Activated CD4-positive, alpha-beta T cell treated with anti-CD3 and anti-CD28 coated beads, Interleukin-2, Interleukin-6, amounts not matched to agents 100 ng/mL and 50 ng/mL, durations not matched to agents 16 hours and 8 hours (primary cell): ENCODE results near the gene ZNF888.
"Not testable (repeated sequence)": the region's sequence is repeated elsewhere in the genome, so short reads cannot be mapped to it uniquely, and the experiment has no call there.

ENCODE experiments used
- DNase-seq: peaks from one replicate; pipeline ENCODE4 v3.0.0-alpha.2; 2020

ZNF888 gene

GRCh38 chr19:52922841-52923777 lies at the start of gene ZNF888:
TSS of gene ZNF888 (minus strand) at chr19:52923428. CDS start at chr19:52917873, 5,555 bp downstream.
- peak; percentile 69 for DNase-seq

- no peak for DNase-seq
Observed at GRCh38 chr19:52967772-52968171, 44.5 kb upstream of the ZNF888 start.

- DNase-seq = no peak
Observed at GRCh38 chr19:52963247-52963618, 40.0 kb upstream of the ZNF888 start.

GRCh38 chr19:52962394-52963246 lies 39.4 kb upstream of the ZNF888 start, which contains the start of gene ZNF816:
TSS of gene ZNF816 (minus strand) at chr19:52962881. CDS start at chr19:52956089, 6,792 bp downstream.
- DNase-seq = peak; percentile 96

GRCh38 chr19:52961981-52962380 lies 38.8 kb upstream of the ZNF888 start:
- no peak for DNase-seq

- no peak for DNase-seq
Observed at GRCh38 chr19:52959613-52960295, 36.5 kb upstream of the ZNF888 start.

GRCh38 chr19:52957591-52957990 lies 34.4 kb upstream of the ZNF888 start:
- no peak for DNase-seq

DNA sequence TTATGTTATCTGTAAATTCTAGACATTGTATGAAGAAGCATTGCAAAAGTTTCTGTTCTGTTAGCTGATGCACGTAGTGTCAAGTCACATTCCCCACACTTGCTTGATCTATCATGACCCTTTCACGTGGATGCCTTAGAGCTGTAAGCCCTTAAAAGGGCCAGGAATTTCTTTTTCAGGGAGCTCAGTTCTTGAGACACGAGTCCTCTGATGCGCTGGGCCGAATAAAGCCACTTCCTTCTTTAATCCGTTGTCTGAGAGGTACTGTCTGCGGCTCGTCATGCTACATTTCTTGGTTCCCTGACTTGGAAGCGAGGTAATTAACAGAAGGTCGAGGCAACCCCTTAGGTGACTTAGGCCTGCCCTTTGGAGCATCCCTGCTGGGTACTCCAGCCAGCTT lies 33.7 kb upstream of the ZNF888 start:
- DNase-seq = no peak

DNA sequence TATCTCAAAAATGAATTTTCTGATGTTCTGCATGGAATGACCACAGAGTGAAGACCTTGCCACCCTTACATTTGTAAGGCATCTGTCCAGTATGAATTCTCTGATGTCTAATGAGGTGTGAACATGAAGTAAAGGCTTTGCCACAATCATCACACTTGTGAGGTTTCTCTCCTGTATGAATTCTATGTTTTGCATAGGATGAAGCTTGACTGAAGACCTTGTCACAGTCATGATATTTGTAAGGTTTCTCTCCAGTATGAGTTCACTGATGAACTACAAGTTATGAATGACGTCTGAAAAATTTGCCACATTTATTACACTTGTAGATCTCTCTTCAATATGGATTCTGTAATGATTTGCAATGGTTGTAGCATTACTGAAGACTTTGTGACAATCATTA lies 26.2 kb upstream of the ZNF888 start:
- DNase-seq = no peak

- DNase-seq = no peak
Observed at GRCh38 chr19:52948025-52948770, 25.0 kb upstream of the ZNF888 start.

- no peak for DNase-seq
Observed at GRCh38 chr19:52946322-52947310, 23.4 kb upstream of the ZNF888 start.

GRCh38 chr19:52945652-52946321 lies 22.6 kb upstream of the ZNF888 start:
- DNase-seq = no peak

DNA sequence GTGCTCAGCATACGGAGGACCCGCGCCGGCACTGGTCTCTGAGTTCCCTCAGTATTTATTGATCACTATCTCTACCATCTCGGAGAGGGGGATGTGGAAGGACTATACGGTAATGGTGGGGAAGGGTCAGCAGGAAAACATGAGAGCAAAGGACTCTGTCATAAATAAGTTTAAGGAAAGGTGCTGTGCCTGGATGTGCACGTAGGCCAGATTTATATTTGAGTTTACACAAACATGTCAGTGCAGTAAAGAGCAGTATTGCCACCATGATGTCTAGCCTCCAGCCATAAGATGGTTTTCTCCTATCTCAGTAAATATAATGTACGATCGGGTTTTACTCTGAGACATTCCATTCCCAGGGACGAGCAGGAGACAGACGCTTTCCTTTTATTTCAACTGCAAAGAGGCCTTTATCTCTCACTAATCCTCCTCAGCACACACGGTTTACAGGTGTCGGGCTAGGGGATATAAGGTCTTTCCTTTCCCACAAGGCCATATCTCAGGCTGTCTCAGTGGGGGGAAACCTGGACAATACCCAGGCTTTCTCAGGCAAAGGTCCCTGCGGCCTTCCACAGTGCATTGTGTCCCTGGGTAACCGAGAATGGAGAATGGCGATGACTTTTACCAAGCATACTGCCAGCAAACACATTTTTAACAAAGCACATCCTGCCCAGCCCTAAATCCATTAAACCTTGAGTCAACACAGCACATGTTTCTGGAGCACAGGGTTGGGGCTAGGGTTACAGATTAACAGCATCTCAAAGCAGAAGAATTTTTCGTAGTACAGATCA lies 21.7 kb upstream of the ZNF888 start:
- DNase-seq = not testable (repeated sequence)

GRCh38 chr19:52943884-52944643 lies 20.8 kb upstream of the ZNF888 start:
- DNase-seq = no peak

- no peak for DNase-seq
Observed at GRCh38 chr19:52943134-52943883, 20.1 kb upstream of the ZNF888 start.

DNA sequence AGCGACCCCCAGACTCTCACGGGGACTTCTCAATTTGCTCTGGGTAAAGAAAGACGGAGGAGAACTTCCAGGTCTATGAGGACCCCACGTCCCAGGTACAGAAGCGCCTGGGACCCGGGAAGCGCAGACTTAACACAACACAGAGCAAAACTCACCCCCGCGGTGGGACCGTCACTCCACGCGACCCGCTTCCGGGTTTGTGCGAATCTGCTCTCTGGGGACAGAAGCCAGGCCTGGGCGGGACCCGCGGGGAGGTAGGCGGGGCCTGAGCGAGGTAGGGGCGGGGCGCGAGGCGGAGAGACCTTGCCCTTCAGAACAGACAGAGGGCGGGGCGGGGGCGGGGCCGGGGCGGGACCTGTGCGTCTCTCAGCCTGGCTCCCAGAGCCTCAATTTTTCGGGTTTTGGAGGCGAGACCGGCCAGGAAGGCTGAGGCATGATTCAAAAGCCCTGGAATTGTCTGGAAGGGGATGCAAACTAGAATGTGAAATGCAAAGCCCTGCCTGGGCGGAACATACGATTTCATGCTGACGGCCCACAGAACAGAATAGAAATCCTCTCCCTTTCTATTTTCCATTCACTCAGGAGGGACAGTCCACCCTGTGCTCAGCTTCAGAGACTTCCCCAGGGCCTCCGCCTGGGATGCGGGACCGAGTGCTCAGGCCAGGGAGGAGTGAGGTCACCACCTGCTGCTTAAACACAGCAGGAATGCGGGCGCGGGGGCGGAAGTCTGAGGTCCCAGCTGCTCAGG lies 19.3 kb upstream of the ZNF888 start:
- peak; percentile 86 for DNase-seq

DNA sequence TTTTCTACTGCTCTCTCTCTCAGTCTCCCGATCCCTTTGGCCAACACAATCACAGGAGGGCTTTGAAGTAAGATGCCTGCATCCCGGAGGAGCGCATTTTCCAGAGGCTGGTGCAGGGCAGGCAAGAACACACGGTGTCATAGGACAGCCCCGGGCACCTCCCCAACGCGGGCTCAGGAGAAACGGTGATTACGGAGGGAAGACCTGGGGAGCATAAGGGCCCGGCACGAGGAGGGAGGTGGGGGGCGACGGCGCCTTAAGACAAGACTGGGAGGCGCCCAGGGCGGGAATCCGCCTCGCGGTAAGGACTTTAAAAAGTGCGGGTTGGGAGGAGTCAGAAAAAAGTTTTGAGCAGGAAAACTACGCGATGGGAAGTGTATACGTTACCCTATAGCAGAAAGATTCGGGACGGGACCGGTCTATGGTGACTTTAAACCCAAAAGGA lies 18.7 kb upstream of the ZNF888 start:
- DNase-seq = peak; percentile 3
